Hematopoietic multipotent progenitor cell treated with erythropoietin and hydrocortisone succinate and interleukin-3 and kit ligand, for 8 days (in vitro differentiated cells): ENCODE measurements around the gene PCSK6.

Experiments
- DNase-seq: peaks from one replicate; pipeline ENCODE4 v3.0.0-alpha.2; 2015

Gene PCSK6

GRCh38 chr15:101322016-101322695 lies 167.4 kb downstream of the PCSK6 start:
- DNase-seq = no peak

GRCh38 chr15:101320501-101321052 lies 168.9 kb downstream of the PCSK6 start:
- peak; percentile 37 for DNase-seq

- DNase-seq = no peak
Observed at GRCh38 chr15:101318839-101319238, 170.7 kb downstream of the PCSK6 start.

- no peak for DNase-seq
Observed at GRCh38 chr15:101318147-101318819, 171.2 kb downstream of the PCSK6 start.

GRCh38 chr15:101317336-101317872 lies 172.1 kb downstream of the PCSK6 start:
- no peak for DNase-seq

- DNase-seq = no peak
Observed at GRCh38 chr15:101316529-101316928, 173.0 kb downstream of the PCSK6 start.

GRCh38 chr15:101315736-101316135 lies 173.8 kb downstream of the PCSK6 start:
- DNase-seq = no peak

GRCh38 chr15:101314336-101315125 lies 175.0 kb downstream of the PCSK6 start:
- DNase-seq = no peak

- no peak for DNase-seq
Observed at GRCh38 chr15:101313041-101313761, 176.3 kb downstream of the PCSK6 start.

- no peak for DNase-seq
Observed at GRCh38 chr15:101310508-101310907, 179.0 kb downstream of the PCSK6 start.

GRCh38 chr15:101310161-101310480 lies 179.4 kb downstream of the PCSK6 start:
- no peak for DNase-seq

- no peak for DNase-seq
Observed at GRCh38 chr15:101309436-101310160, 179.9 kb downstream of the PCSK6 start.

GRCh38 chr15:101308604-101309435 lies 180.7 kb downstream of the PCSK6 start:
- no peak for DNase-seq

GRCh38 chr15:101307897-101308603 lies 181.5 kb downstream of the PCSK6 start:
- no peak for DNase-seq

- DNase-seq = no peak
Observed at GRCh38 chr15:101307048-101307896, 182.2 kb downstream of the PCSK6 start.

- no peak for DNase-seq
Observed at GRCh38 chr15:101306341-101307047, 183.0 kb downstream of the PCSK6 start.

- no peak for DNase-seq
Observed at GRCh38 chr15:101305820-101306255, 183.7 kb downstream of the PCSK6 start.

- no peak for DNase-seq
Observed at GRCh38 chr15:101303408-101303807, 186.1 kb downstream of the PCSK6 start.
